Ureter (tissue), 1 donor: ENCODE data around the gene GADD45A. TPM values are rescaled to one million over a fixed set of nuclear protein-coding genes. Genes with fewer than 3 reads are reported as not detected.

ENCODE experiments used
- DNase-seq: peaks from one replicate; pipeline ENCODE4 v3.0.0-alpha.2; 2020; ENCODE audit warnings: low spot score
- total RNA-seq: library from RNA; stranded (reverse); gene quantifications from one replicate; pipeline ENCODE4 v1.2.4, GENCODE V29; 2023
- donor health status: DM: yes; HTN: yes; CAD: no.

GADD45A gene
- total RNA-seq, 1 donor from 2014 or later, result 50.8 TPM

DNA sequence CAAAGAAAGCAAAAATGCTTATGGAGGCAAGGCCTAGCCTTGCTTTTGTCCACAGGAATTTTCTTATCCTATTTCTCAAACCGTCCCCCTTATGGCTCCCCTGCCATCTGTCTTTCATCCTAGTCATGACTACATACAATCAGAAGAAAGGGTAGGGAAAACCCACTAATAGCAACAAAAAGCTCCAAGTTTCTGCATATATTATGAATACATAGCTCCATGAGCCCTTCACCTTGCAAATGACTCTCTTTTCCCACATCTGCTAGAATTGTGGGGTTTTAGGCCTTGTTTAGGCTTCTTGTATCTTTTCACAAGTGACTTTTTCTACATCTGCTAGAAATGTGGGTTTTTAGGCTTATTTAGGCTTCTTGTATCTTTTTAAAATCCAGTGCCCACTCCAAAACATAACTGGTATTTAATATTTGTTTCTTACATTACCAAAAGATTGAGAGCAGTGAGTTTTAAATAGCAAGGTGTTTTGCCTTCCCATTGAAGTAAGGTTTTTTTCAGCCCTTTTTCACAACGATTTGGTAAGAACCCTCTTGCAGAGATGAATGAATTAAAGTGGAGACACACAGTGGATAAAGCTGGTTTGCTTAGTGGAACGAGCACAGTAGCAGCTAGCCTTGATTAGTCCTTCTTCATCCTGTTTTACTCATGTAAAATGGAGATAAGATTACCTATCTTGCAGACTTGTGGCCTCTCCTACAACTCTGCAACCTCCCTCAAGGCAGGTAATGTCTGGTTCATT, 4.4 kb downstream of the GADD45A start:
- DNase-seq, result no peak

DNA sequence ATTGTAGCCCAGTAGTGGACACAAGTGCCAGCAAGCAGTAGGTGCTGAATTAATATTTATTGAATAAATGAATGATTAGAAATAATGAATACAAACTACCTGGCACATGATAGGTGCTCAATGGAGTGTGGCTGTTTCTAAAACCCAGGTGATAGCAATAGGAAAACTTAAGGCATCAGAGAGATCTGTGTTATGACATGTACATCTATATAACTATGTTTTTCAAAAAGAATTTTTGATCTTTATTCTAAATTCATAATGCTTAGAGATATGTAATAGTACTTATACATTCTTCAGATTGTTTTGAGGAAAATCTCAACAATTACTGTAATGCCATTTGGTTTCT, 5.0 kb downstream of the GADD45A start:
- DNase-seq, result no peak

DNA sequence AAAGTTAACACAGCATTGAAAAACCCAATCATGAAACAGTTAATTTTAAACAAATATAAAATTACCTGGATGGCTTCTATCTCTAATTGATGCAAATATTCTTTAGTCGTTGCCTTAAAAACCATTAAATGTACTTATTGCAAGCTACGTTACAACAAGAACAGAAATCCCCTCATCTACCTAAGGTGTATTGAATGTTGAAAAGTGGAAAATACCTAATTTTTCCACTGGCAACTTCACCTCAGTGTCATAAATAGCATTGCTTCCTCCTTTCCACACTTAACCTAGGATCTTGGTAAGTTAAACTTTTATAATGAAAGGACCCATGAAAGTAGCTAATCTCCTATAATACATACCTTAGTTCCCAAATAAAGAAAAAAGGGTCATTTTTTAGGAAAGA, 5.4 kb downstream of the GADD45A start:
- no peak for DNase-seq

DNA sequence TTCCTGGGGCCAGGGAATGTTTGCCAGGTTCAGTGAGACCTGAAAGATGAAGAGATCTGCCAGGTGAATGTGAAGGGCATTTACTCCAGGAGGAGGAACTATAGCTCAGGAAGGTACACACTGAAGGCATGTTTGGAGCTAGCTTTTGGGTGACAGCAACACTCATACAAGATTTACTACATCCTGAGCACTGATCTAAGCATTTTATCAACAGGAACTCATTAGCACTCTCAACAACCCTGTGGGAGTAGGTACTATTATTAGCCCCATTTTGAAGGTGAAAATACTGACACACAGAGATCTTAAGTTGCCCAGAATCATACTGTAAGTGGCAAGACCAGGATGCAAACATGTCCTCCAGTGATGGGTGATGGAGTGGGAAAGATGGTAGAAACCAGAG, 6.7 kb downstream of the GADD45A start:
- DNase-seq, result no peak

DNA sequence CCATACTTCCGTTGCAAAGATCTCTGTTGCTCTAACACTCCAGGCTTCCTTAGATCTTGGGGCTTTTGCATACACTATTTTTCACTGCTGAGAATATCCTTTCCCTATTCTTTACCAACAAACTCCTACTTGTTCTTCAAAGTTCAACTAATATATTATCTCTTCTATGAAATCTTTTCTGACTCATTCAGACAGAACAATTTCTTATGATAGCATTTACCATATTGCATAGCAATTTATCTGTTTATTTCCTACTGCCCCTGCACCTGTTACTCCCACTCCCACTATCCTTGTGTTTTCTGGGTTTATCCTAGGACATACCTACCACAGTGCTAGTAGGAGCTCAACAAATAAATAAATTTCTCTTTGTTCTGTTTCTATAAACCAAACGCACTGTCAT, 11.0 kb downstream of the GADD45A start:
- DNase-seq, result no peak

DNA sequence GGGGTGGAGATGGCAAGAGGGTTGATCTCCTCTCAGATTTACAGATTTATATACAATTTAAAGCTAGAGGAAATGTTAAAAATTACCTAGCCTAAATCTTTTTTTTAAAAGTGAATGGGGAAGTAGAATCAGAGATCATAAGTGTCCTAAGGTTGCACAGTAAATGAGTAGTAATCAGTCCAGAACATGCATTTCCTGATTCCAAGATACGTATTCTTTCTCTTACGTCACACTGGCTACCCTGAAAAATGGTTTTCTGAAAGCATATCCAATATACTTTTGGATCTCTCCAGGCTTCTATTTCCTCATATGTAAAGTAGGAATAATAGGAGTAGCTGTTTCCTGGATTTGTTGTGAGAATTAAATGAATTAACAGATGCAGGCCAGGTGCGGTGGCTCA, 11.7 kb downstream of the GADD45A start:
- DNase-seq, result no peak

DNA sequence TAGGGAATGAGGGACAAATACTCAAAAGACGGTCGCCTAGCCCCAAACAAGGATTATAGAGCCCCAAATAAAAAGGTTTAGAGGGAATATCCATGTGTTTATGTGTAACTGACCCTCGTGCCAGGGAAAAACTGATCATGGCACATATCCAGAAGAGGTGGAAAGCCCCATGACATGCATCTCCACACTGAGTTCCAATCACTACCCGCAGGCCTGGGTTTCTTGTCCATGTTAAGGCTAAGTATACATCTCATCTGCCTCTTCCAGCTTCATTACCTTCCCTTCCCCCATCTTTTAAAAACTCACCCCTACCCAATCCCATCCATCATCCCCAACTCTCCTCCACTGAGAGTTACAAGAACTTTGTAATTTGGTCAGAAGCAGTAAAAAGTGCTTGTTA, 15.2 kb downstream of the GADD45A start:
- no peak for DNase-seq

DNA sequence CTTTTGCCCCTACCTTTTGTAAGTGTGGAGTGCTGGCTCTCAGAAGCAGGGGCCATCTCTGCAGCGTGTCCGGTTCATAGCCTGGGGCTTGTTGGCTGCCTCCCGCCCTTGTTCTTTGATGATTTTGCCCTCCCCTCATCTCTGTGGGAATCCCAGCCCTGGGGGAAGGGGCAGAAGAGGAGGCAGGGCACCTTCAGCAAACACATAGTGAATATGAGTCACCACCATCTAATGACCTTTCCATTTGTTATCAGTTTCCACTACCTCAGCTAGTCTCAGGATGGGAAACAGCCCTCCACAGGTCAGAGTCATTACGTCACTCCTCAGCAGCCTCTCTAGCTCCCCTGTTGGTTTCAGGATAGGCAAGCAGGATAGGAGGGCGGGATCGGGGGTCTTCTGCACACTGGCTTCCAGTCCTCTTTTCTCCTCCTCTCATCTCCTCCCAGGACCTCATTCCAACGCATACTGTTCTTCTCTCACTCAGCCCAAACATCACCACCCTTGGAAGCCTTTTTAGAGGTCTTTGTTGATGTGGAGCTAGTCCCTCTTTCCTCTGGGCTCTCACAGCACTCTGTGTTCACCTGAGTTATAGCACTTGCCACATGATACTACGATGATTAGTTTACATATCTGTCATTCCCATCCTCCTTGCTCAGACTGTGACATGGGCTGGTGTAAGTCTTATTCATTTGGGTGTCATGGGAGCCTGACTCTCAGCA, 15.8 kb downstream of the GADD45A start:
- DNase-seq, result no peak

DNA sequence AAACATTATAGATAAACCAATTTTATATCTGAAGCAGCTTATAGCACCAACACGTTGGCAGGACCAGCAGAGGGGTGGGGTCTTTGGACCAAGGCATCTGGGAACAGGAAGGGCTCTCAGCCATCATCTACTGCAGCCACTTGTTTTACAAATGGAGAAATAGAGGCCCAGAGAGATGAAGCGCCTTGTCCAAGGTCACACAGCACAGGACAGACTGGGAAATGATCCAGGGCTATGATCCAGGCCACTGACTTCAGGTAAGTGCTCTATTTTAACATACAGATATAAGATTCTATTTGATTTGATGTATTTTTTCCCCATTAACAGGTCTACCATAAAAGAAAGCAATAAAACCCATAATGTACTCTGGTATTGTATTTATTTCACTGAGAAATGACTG, 16.9 kb downstream of the GADD45A start:
- no peak for DNase-seq

DNA sequence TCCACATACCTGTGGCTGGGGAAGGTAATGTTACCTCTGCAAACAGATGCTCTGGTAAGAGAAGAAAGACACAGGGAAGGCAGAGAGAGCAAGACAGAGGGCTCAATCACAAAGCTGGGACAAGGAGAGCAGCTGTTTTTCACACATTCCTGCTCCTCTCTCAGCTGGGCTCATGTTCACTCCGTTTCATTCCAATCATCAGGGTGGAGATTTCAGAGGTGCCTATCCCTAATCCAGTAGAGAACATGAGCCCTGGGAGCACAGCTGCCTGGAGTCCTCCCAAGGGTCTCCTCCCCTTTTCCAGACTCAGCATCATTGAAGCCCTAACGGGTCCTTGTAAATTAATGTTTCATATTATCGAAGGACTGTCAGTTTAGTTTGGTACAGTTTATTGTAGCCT, 19.4 kb downstream of the GADD45A start:
- no peak for DNase-seq

DNA sequence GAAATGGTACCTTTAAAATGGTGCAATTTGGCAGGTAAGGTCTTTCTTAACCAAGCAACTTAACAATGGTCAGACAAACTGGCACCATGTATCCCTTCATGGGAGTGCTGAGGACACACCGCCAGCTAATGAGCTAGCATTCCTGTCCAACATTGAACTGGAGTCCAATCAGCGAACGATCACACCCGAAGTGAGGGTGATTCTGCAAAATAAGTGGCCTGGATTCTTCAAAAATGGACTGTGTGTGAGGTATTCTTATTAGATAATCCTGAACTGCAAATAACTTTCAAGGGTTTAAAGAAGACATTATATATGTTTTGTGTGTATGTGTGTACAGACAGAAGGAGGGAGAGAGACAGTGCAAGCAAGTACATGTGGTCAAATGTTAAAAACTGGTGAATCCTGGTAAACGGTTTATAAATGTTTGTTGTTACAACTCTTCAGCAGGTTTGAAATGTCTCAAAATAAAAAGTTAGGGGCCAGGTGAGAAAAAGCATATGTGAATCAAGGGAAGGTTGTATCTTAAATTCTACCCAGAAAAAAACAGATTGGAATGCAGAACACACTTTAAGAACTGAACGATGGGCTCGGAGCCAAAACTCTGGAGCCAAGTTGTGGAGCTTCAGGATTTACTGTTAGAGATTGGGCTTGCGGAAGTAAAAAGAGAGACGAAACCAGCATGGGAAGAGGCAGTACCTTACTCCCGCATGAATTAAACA, 20.9 kb downstream of the GADD45A start:
- no peak for DNase-seq

DNA sequence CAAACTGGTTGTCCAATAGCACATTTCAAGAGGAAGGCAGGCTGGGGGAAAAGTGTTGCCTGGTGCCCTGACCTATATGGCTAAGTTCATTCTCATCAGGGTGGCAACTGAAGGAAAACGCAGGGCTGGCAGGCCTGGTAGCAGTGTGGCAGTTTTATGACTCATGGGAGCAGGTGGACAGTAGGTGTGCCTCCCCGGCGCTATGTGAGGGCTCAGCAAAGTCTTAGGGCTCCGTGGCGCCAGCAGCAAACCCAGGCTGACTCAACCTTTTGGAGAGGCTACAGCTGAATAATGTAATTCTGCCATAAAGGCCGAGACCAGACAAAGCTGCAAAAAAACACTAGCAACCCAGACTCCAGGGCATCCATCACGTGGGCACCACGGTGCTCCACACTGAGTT, 23.6 kb downstream of the GADD45A start:
- DNase-seq, result no peak

DNA sequence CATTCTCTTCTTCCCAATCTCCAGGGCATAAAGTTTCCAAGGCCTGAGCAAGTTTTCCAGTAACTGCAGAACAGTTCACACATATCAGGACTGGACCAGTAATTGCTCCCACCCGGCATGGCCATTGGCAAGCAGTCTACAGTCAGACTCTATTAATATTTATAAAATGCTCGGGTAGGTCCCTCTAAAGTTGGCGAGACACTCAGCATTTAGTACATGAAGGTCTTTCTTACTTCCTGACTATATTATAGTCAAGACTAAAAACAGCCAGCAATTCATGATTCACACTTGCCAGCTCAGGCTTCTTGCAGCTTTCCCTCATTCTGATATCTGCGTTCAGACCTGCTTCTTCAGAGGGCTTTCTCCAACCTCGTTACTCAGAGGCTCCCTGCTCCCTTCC, 25.4 kb downstream of the GADD45A start:
- DNase-seq, result no peak

DNA sequence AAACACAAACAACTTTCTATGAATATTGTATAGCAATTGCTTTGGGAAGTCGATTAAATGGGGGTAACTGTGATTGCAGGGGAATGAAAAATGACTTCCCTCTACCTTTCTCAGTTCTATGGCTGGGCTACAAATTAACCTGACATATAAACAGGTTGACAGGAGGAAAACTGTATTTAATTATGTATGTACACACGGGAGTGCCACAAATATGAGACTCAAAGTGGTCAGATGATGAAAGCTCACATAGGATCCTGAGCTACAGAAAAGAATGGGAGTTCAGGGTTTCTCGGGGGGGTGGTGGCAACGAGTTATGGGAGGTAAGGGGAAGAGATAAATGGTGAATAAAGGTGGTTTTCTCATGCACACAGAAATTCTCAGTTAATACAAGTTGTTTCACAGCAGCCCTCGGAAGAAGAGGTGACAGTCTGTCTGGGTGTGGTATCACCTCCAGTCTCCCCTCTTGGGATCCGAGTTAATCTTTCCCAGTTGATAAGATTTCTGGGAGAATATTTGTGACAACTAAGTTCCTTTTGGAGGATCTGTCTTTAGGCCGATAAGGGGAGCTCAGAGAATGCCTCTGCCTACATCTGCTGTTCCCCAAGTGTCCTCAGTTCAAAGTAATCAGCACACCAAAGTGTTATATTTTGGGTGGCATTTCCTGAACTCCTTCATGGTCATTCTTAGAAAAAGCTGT, 26.3 kb downstream of the GADD45A start:
- DNase-seq, result no peak

DNA sequence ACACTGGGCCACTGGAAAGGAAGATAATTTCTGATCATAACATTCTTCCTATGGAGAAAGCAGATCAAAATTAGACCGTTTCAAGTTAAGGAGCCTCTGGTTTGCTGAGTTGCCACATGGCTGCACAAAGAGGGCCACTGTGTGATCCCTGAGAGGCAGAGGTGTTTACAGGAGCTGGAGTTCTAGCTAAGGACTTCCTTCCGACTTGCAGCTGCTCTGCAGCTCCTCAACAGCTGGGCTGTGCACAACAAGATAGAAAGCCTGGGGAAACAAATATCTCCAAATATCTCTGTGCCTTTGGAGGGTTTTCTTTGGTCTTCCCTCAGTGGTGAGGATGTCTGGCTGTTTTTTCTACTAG, 26.8 kb downstream of the GADD45A start:
- DNase-seq, result no peak

DNA sequence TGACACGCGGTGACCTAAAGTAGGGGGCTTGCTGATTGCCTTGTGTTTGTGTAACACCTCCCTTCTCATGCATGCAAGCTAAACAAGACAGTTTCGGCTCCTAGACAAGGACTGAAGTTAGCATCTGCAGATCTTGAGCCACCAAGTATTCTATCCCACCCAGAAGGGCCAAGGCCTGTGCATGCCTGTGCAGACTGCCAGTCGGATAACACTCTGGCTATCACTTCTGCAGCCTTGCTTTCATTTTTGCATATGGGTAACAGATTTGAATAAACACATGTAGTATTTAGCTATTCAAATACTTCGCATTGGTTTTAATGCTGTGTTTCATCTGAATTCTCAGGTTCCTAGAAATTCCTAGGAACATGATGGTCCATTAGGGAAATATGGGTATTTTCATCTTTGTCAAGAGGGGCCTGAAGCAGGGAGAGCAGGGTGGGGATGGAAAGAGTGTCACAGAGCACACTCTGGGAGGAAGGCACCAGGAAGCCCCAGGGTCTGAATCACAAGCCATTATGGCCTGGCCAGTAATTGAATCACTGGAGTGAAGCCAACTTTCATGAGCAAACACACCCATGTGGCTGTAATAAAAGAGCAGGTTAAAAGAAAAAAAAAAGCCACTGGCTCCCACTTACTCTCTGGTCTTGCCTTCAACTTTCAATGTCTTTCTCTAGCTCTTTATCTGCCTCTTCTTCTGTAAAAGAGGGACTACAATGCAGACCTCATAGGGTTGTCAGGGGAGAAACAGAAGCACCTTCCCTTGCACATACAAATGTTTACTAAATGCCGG, 28.3 kb downstream of the GADD45A start:
- peak; percentile 62 for DNase-seq

DNA sequence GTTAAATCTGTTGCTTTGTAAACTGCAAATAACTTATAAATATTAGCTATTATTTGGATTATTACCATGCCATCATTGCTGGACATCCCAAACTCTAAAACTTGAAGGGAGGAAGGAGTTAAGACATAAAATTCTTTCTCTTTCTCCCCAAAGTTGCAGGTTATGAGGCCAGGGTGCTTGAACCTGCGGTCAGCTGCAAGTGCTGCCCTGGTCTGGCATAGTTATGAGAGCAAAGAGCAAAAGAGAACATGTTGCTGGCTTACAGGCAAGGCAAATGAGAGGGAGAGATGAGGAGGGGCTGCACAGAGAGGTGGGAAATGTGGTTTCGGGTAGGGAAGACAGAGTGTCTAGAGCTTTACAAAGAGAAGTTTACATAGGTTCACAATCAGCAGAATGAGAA, 30.8 kb downstream of the GADD45A start:
- DNase-seq, result no peak

DNA sequence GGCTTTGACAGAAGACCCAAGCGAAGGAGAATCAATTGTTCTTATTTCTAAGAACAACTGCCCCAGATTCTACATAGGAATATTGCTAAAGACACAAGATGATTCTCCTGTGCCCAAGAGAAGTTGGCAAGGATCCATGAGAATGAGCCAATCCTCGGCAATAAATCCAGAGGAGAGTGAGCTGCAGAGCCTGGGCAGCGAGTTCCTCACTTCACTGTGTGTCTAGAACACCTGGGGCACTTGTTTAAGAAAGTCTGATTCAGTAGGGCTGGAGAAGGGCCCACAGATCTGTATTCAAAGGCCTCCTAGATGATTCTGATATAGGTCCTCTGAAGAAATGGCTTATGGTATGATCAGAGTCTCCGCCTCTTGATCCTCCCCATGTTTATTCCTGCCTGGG, 31.8 kb downstream of the GADD45A start:
- DNase-seq, result peak; percentile 66

DNA sequence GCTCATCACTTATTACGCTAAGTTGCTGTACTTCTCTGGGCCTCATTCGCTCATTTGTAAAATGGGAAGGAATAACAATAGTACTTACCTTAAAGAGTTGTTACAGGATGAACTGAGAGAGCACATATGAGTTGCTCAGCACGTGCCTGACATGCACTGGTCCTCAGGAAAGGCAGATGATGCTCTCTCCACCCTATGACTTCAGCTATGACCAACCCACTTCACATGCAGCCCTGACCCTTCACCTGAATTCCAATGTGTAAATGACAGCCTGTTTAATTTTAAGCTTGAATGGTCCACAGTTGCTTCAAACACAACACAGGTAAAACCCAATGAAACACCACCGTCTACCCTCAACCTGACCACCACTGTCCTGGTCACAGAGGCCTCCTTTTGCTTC, 32.9 kb downstream of the GADD45A start:
- DNase-seq, result no peak

DNA sequence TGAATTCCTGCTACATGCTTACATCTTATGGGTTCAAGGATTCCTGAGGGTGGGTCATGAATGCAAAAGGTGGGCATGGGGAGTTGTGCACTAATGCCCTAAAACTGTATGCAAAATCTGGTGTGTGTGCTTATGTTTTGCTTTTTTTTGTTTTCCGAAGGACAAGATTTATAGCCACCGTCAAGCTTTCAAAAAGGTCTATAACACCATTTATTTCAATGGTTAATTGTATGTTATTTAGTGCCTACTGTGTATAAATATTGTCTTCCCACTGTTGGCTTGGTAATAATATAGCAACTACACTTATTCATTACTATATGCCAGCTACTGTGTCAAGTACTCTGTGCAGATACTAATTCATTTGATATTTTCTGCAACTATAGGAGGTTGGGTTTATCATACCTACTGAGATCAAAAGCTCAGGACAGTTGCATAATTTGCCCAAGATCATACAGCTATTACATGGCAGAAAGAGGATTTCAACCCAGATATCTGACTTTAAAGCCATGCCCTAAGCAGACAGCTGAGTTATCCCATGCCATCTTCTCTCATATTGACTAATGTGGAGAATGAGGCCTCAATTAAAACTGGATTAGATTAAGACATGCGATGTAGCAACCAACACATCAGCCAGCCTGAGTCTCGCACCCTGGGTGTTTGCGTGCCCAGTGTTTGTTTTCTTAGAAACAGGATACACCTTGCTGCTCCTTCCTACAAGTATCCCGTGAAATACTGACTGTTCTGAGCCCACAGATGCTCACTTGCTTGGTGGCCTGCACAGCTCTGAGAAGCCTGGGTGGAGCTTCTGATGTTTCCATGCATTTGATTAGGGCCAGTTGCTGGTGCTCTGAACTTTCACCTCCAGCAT, 34.6 kb downstream of the GADD45A start:
- DNase-seq, result no peak

DNA sequence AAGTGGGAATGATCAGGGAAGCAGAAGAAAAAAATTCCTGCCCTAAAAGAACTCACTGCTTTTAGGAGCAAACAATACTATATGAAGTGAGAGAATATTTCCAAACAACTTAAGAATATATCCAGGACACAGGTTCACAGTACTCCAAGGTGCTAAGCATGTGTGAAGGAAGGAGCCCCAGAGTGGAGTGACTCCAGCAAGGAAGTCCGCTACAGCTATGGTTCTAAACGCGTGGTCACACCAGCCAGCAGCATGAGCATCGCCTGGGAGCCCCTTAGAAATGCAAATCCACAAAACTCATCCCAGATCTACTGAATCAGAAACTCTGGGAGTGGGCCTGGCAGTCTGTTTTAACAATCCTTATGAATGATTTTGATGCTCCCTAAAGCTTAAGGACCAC, 36.1 kb downstream of the GADD45A start:
- no peak for DNase-seq
